Measurements from ENCODE around the gene BLTP2. TPM values are rescaled to one million over a fixed set of nuclear protein-coding genes. Genes with fewer than 3 reads are reported as not detected.

BLTP2 gene
- 100 to 1,000 TPM; 127 to 133 TPM for total RNA-seq

GRCh38 chr17:28644787-28645575 lies at the start of gene BLTP2:
Gene BLTP2, minus strand, starts transcription at chr17:28645158. Its CDS starts 102 bp downstream, at chr17:28645056.
- intact Hi-C loops (cut with micrococcal nuclease), result loop anchor here (1.0 to 10.0 kb wide), 8 partner anchors 17 to 470 kb away; partner anchors contain the start of genes DHRS13, NEK8, PHF12 and PROCA1
- H3K27ac Mint-ChIP-seq, result peak within 1 kb of the TSS; percentile 86
- peak; percentile 97 for DNase-seq
- H3K27me3 Mint-ChIP-seq, result no peaks in the 10 kb centered on the region
- H3K4me3 Mint-ChIP-seq, result peak within 1 kb of the TSS; percentile 83
- H3K36me3 Mint-ChIP-seq, result peaks cover 33% of the 10 kb centered on the region
- H3K4me1 Mint-ChIP-seq (ENCODE audit: low read depth), result peaks cover 40% of the 10 kb centered on the region
- POLR2A ChIA-PET, result interaction anchor here (0.7 to 4.3 kb wide), 15 partner anchors 12 to 253 kb away, joined by 3 to 32 read pairs (median 4); partner anchors contain the start of genes NEK8, PIGS, PROCA1 and RPL23A
- no peaks in the 10 kb centered on the region for H3K9me3 Mint-ChIP-seq
- CTCF ChIA-PET, result interaction anchor here (0.6 to 8.0 kb wide), 17 partner anchors 10 to 308 kb away, joined by 3 to 94 read pairs (median 5); partner anchors contain the start of genes PROCA1, RPL23A, RSKR and SDF2

GRCh38 chr17:28693869-28694268 lies 48.9 kb upstream of the BLTP2 start:
- intact Hi-C loops (cut with micrococcal nuclease), result no loop called here
- Mint-ChIP-seq H3K27ac (no peak overlapping the region), H3K36me3 (peaks cover 61% of the 10 kb centered on the region), H3K4me3 (no peak overlapping the region), H3K4me1 (ENCODE audit: low read depth) (no peaks in the 10 kb centered on the region), H3K27me3 (no peaks in the 10 kb centered on the region), H3K9me3 (no peaks in the 10 kb centered on the region)
- no peak for DNase-seq
- POLR2A ChIA-PET, result interaction anchor here (1.2 kb wide), 1 partner anchor 26 kb away, joined by 3 read pairs; the partner anchor contains the start of gene RPL23A
- CTCF ChIA-PET, result interaction anchor here (0.7 to 2.0 kb wide), 2 partner anchors 47 to 50 kb away, joined by 3 to 7 read pairs; no protein-coding TSS in a partner anchor

- intact Hi-C loops (cut with micrococcal nuclease), result no loop called here
- no peak for DNase-seq
- H3K27ac Mint-ChIP-seq, result no peak overlapping the region
- H3K4me3 Mint-ChIP-seq, result no peak overlapping the region
- peaks cover 65% of the 10 kb centered on the region for H3K36me3 Mint-ChIP-seq
- H3K27me3 Mint-ChIP-seq, result no peaks in the 10 kb centered on the region
- no peaks in the 10 kb centered on the region for H3K4me1 Mint-ChIP-seq (ENCODE audit: low read depth)
- CTCF ChIA-PET, result interaction anchor here (1.3 kb wide), 1 partner anchor 76 kb away, joined by 6 read pairs; no protein-coding TSS in a partner anchor
- no peaks in the 10 kb centered on the region for H3K9me3 Mint-ChIP-seq
- POLR2A ChIA-PET, result no interaction called here
These were observed 44.1 kb upstream of the BLTP2 start for GRCh38 chr17:28689011-28689410.

- Mint-ChIP-seq H3K9me3 (no peaks in the 10 kb centered on the region), H3K4me3 (no peak overlapping the region), H3K27ac (no peak overlapping the region), H3K4me1 (ENCODE audit: low read depth) (no peaks in the 10 kb centered on the region), H3K27me3 (no peaks in the 10 kb centered on the region), H3K36me3 (peaks cover 65% of the 10 kb centered on the region)
- DNase-seq, result no peak
- POLR2A ChIA-PET, result no interaction called here
- intact Hi-C loops (cut with micrococcal nuclease), result no loop called here
- CTCF ChIA-PET, result interaction anchor here (1.3 kb wide), 1 partner anchor 75 kb away, joined by 6 read pairs; no protein-coding TSS in a partner anchor
These were observed 43.5 kb upstream of the BLTP2 start for GRCh38 chr17:28688481-28688880.

GRCh38 chr17:28686296-28686695 lies 41.3 kb upstream of the BLTP2 start:
- Mint-ChIP-seq H3K9me3 (no peaks in the 10 kb centered on the region), H3K4me3 (no peak overlapping the region), H3K27ac (no peak overlapping the region), H3K36me3 (peaks cover 75% of the 10 kb centered on the region), H3K27me3 (no peaks in the 10 kb centered on the region), H3K4me1 (ENCODE audit: low read depth) (no peaks in the 10 kb centered on the region)
- POLR2A ChIA-PET, result no interaction called here
- CTCF ChIA-PET, result no interaction called here
- DNase-seq, result no peak
- intact Hi-C loops (cut with micrococcal nuclease), result no loop called here

- intact Hi-C loops (cut with micrococcal nuclease), result no loop called here
- DNase-seq, result no peak
- POLR2A ChIA-PET, result no interaction called here
- Mint-ChIP-seq H3K4me1 (ENCODE audit: low read depth) (no peaks in the 10 kb centered on the region), H3K27ac (no peak overlapping the region), H3K36me3 (peaks cover 77% of the 10 kb centered on the region), H3K9me3 (no peaks in the 10 kb centered on the region), H3K27me3 (no peaks in the 10 kb centered on the region), H3K4me3 (no peak overlapping the region)
- CTCF ChIA-PET, result no interaction called here
These were observed 40.4 kb upstream of the BLTP2 start for GRCh38 chr17:28685366-28685765.

GRCh38 chr17:28684963-28685362 lies 40.0 kb upstream of the BLTP2 start:
- H3K36me3 Mint-ChIP-seq, result peaks cover 74% of the 10 kb centered on the region
- H3K4me1 Mint-ChIP-seq (ENCODE audit: low read depth), result no peaks in the 10 kb centered on the region
- no peak overlapping the region for H3K4me3 Mint-ChIP-seq
- DNase-seq, result no peak
- CTCF ChIA-PET, result no interaction called here
- no peaks in the 10 kb centered on the region for H3K27me3 Mint-ChIP-seq
- intact Hi-C loops (cut with micrococcal nuclease), result no loop called here
- no peaks in the 10 kb centered on the region for H3K9me3 Mint-ChIP-seq
- H3K27ac Mint-ChIP-seq, result no peak overlapping the region
- POLR2A ChIA-PET, result no interaction called here

- no peak for DNase-seq
- H3K27ac Mint-ChIP-seq, result no peak overlapping the region
- H3K36me3 Mint-ChIP-seq, result peaks cover 64% of the 10 kb centered on the region
- H3K4me1 Mint-ChIP-seq (ENCODE audit: low read depth), result no peaks in the 10 kb centered on the region
- intact Hi-C loops (cut with micrococcal nuclease), result no loop called here
- H3K4me3 Mint-ChIP-seq, result no peak overlapping the region
- POLR2A ChIA-PET, result no interaction called here
- no peaks in the 10 kb centered on the region for H3K27me3 Mint-ChIP-seq
- H3K9me3 Mint-ChIP-seq, result no peaks in the 10 kb centered on the region
- CTCF ChIA-PET, result no interaction called here
These were observed 37.7 kb upstream of the BLTP2 start for GRCh38 chr17:28682655-28683054.

- H3K4me3 Mint-ChIP-seq, result no peak overlapping the region
- POLR2A ChIA-PET, result interaction anchor here (1.2 kb wide), 1 partner anchor 31 kb away, joined by 3 read pairs; the partner anchor contains the start of gene BLTP2
These were observed 31.0 kb upstream of the BLTP2 start for GRCh38 chr17:28675980-28676379.

GRCh38 chr17:28675490-28675889 lies 30.5 kb upstream of the BLTP2 start:
- Mint-ChIP-seq H3K27ac (no peak overlapping the region), H3K9me3 (no peaks in the 10 kb centered on the region), H3K36me3 (peaks cover 59% of the 10 kb centered on the region), H3K4me3 (no peak overlapping the region), H3K27me3 (no peaks in the 10 kb centered on the region), H3K4me1 (ENCODE audit: low read depth) (no peaks in the 10 kb centered on the region)
- intact Hi-C loops (cut with micrococcal nuclease), result no loop called here
- CTCF ChIA-PET, result interaction anchor here (1.0 to 3.5 kb wide), 4 partner anchors 28 to 86 kb away, joined by 3 to 19 read pairs (median 7); partner anchors contain the start of gene BLTP2
- no peak for DNase-seq
- POLR2A ChIA-PET, result interaction anchor here (1.2 kb wide), 1 partner anchor 31 kb away, joined by 3 read pairs; the partner anchor contains the start of gene BLTP2

More at GRCh38 chr17:28675980-28676379, 31.0 kb upstream of the BLTP2 start:
- no peaks in the 10 kb centered on the region for H3K4me1 Mint-ChIP-seq (ENCODE audit: low read depth)
- no peaks in the 10 kb centered on the region for H3K9me3 Mint-ChIP-seq
- intact Hi-C loops (cut with micrococcal nuclease), result loop anchor here (2.0 kb wide), 1 partner anchor 31 kb away; the partner anchor contains the start of gene BLTP2
- CTCF ChIA-PET, result interaction anchor here (0.7 to 3.5 kb wide), 5 partner anchors 28 to 86 kb away, joined by 3 to 19 read pairs (median 5); partner anchors contain the start of gene BLTP2
- no peak overlapping the region for H3K27ac Mint-ChIP-seq
- peak; percentile 20 for DNase-seq
- H3K27me3 Mint-ChIP-seq, result no peaks in the 10 kb centered on the region
- peaks cover 60% of the 10 kb centered on the region for H3K36me3 Mint-ChIP-seq

- Mint-ChIP-seq H3K27ac (no peak overlapping the region), H3K27me3 (no peaks in the 10 kb centered on the region), H3K4me1 (ENCODE audit: low read depth) (peaks cover 20% of the 10 kb centered on the region), H3K36me3 (peaks cover 41% of the 10 kb centered on the region), H3K9me3 (no peaks in the 10 kb centered on the region), H3K4me3 (no peak overlapping the region)
- ChIA-PET POLR2A (no interaction called here), CTCF (interaction anchor here (2.2 kb wide), 1 partner anchor 23 kb away, joined by 10 read pairs; no protein-coding TSS in a partner anchor)
- DNase-seq, result no peak
- intact Hi-C loops (cut with micrococcal nuclease), result no loop called here
These were observed 25.0 kb upstream of the BLTP2 start for GRCh38 chr17:28669918-28670317.

- Mint-ChIP-seq H3K36me3 (peaks cover 37% of the 10 kb centered on the region), H3K27me3 (no peaks in the 10 kb centered on the region), H3K9me3 (no peaks in the 10 kb centered on the region), H3K4me1 (ENCODE audit: low read depth) (peaks cover 38% of the 10 kb centered on the region), H3K4me3 (no peak overlapping the region), H3K27ac (no peak overlapping the region)
- intact Hi-C loops (cut with micrococcal nuclease), result no loop called here
- DNase-seq, result no peak
- CTCF ChIA-PET, result interaction anchor here (1.1 to 2.2 kb wide), 2 partner anchors 21 to 55 kb away, joined by 3 to 10 read pairs; no protein-coding TSS in a partner anchor
- POLR2A ChIA-PET, result interaction anchor here (1.1 kb wide), 1 partner anchor 43 kb away, joined by 4 read pairs; no protein-coding TSS in a partner anchor
These were observed 22.9 kb upstream of the BLTP2 start for GRCh38 chr17:28667870-28668269.

Data from activated CD4-positive, alpha-beta memory T cell treated with anti-CD3 and anti-CD28 coated beads for 36 hours (primary cell).